ENCODE data around the gene GP1BB.
"Not testable (repeated sequence)": the region's sequence is repeated elsewhere in the genome, so short reads cannot be mapped to it uniquely, and the experiment has no call there.

GRCh38 chr22:19676437-19676836, 46.9 kb upstream of the GP1BB start:
- TF ChIP-seq POLR2AphosphoS5 (IDR thresholded peaks at IDR 0.05; ENCODE audit: insufficient read depth, low read depth, low read length); EZH2 (IDR thresholded peaks at IDR 0.05; ENCODE audit: borderline replicate concordance, low read depth, low read length, severe bottlenecking): not testable (repeated sequence)

Data from endothelial cell of umbilical vein (primary cell).